HL-60 (cell line): ENCODE results near the gene TUBB2B.

Source experiments
- POLR2AphosphoS5 ChIP-seq: IDR thresholded peaks from 2 replicates; pipeline ENCODE4 v1.6.1; 2012; ENCODE audit warnings: low read depth
- TF ChIP-seq, protein P1 (sequence below): IDR thresholded peaks from one replicate; pipeline ENCODE4 v1.5.1; 2011; ENCODE audit warnings: low read length, control low read depth, inconsistent platforms; ENCODE audit not compliant: insufficient read depth

GRCh38 chr6:3202999-3203696, 24.3 kb downstream of the TUBB2B start:
- TF ChIP-seq, protein P1, sequence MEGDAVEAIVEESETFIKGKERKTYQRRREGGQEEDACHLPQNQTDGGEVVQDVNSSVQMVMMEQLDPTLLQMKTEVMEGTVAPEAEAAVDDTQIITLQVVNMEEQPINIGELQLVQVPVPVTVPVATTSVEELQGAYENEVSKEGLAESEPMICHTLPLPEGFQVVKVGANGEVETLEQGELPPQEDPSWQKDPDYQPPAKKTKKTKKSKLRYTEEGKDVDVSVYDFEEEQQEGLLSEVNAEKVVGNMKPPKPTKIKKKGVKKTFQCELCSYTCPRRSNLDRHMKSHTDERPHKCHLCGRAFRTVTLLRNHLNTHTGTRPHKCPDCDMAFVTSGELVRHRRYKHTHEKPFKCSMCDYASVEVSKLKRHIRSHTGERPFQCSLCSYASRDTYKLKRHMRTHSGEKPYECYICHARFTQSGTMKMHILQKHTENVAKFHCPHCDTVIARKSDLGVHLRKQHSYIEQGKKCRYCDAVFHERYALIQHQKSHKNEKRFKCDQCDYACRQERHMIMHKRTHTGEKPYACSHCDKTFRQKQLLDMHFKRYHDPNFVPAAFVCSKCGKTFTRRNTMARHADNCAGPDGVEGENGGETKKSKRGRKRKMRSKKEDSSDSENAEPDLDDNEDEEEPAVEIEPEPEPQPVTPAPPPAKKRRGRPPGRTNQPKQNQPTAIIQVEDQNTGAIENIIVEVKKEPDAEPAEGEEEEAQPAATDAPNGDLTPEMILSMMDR: no peak
- TF ChIP-seq POLR2AphosphoS5: no peak
